ENCODE results near the gene RDX. TPM values are rescaled to one million over a fixed set of nuclear protein-coding genes. Genes with fewer than 3 reads are reported as not detected.

Gene RDX
- total and polyA plus RNA-seq, 2 of the 4 experiments (the other 2 are of a cell fraction) = 61.1 to 72.4 TPM

DNA sequence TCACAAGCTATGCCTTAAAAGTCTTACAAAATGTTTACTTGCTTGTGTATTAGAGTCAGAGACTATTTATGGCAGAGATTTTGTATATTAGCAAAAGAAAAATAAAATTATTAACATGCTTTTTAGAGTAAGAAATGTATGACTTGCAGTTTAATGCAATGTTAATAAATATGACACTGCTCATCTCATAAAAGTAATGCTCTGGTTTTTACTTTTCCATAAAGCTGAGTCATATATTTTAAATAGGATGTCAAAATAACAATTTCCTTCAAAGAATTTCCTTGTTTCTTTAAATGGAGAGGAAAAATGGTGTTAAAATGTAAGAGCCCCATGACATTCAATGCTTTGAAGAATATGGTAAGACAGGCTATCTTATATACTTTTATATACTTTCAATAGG is 16.3 kb upstream of the RDX start:
- ATAC-seq (ENCODE audit: low read depth) = no peak
- Histone ChIP-seq H3K9ac (ENCODE audit: low read depth, low read length) (no peak overlapping the region), H3K4me3 (ENCODE audit: insufficient read depth, low read depth, low read length) (no peak overlapping the region), H3K4me2 (ENCODE audit: low read depth, low read length) (no peak overlapping the region), H4K91ac (ENCODE audit: insufficient read depth, low read depth, low read length) (no peak overlapping the region), H3K4ac (ENCODE audit: low read depth, low read length) (no peak overlapping the region), H3K27me3 (ENCODE audit: control insufficient read depth, insufficient read depth, low read length) (no peaks in the 10 kb centered on the region; the same call in 1 of the 2 replicates), H3K9me3 (ENCODE audit: control insufficient read depth, insufficient read depth, low read length) (no peaks in the 10 kb centered on the region), H2AFZ (replicated peaks; ENCODE audit: low read length, poor library complexity) (no peak overlapping the region), H2BK20ac (ENCODE audit: low read depth, low read length) (no peak overlapping the region), H3K18ac (ENCODE audit: low read depth, low read length) (no peak overlapping the region), H3K36me3 (ENCODE audit: control insufficient read depth, insufficient read depth, low read length) (no peaks in the 10 kb centered on the region), H3K56ac (ENCODE audit: extremely low read depth, insufficient read depth, low read length) (no peak overlapping the region), H4K5ac (ENCODE audit: low read depth, low read length) (no peak overlapping the region), H4K20me1 (ENCODE audit: insufficient read depth, low read length) (no peaks in the 10 kb centered on the region), H3K27ac (ENCODE audit: insufficient read depth, low read length) (no peak overlapping the region), H3K79me1 (ENCODE audit: low read depth in 1 of 2, low read length in 2 of 2) (no peaks in the 10 kb centered on the region), H4K8ac (ENCODE audit: low read depth in 2 of 2, low read length in 2 of 2) (no peak overlapping the region), H2AK9ac (replicated peaks; ENCODE audit: low read depth, low read length, poor library complexity) (no peak overlapping the region), H3K4me1 (ENCODE audit: control insufficient read depth, insufficient read depth, low read length) (peaks cover 4% of the 10 kb centered on the region; the same call in 1 of the 2 replicates), H2BK5ac (ENCODE audit: low read depth, low read length, poor library complexity, severe bottlenecking) (no peak overlapping the region), H2AK5ac (ENCODE audit: low read depth, low read length) (no peak overlapping the region), H3K9me1 (ENCODE audit: insufficient read depth, low read length) (no peaks in the 10 kb centered on the region), H2BK120ac (ENCODE audit: low read depth, low read length) (no peak overlapping the region), H3K23ac (ENCODE audit: low read depth, low read length) (no peak overlapping the region), H2BK15ac (ENCODE audit: low read depth, low read length) (no peak overlapping the region), H3K14ac (replicated peaks; ENCODE audit: low read depth, low read length) (no peak overlapping the region)
- in situ Hi-C loops (cut with MboI; ENCODE audit: low sequenced_read_pairs) = no loop called here
- DNase-seq = no peak
- ChIA-PET POLR2A (ENCODE audit: unreplicated experiment) (no interaction called here), CTCF (no interaction called here)
- no peak for TF ChIP-seq MAFK (IDR thresholded peaks at IDR 0.05; ENCODE audit: low read depth, low read length)
- TF ChIP-seq RAD21 (IDR thresholded peaks at IDR 0.05; ENCODE audit: low read length) = no peak
- TF ChIP-seq NFE2L2 (IDR thresholded peaks at IDR 0.05; ENCODE audit: low read depth, low read length) = peak; percentile 19; the same call in 1 of the 2 replicates
- dilution Hi-C loops (cut with HindIII; ENCODE audit: low sequenced_read_pairs, unreplicated experiment) = no loop called here
- intact Hi-C loops (cut with micrococcal nuclease) = no loop called here
- BruUV-seq (replicated peaks) = no TSS peak
